Measurements from ENCODE around the gene LRRC36.
"Not testable (repeated sequence)": the region's sequence is repeated elsewhere in the genome, so short reads cannot be mapped to it uniquely, and the experiment has no call there.

The LRRC36 gene

DNA sequence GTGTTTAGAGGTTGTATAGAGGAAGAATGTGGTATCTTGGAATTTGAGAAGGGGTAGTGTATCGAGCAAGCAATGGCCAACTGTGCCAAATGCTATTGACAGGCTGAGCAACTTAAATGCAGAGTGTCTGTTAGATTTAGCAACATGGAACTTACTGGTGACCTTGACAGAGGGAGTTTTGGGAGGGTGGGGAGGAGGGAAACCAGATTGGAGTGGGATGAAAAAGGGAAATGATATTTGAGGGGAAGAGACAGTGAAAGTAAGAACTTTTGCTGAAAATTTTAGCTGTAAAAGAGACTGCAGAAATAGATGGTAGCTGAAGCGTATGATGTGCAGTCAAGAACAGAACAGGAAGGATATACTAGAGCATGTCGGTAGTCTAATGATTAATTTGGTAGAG lies 1.1 kb downstream of the LRRC36 start:
- Histone ChIP-seq H3K9ac (ENCODE audit: low read depth, low read length) (no peak overlapping the region), H3K27me3 (ENCODE audit: insufficient read depth, low read length) (peaks cover 40% of the 10 kb centered on the region), H3K4me1 (ENCODE audit: insufficient read depth, low read length) (no peaks in the 10 kb centered on the region), H3K4me3 (ENCODE audit: low read length) (no peak overlapping the region), H3K27ac (ENCODE audit: low read length) (no peak overlapping the region), H3K9me3 (ENCODE audit: insufficient read depth, low read depth, low read length) (no peaks in the 10 kb centered on the region), H3K36me3 (ENCODE audit: insufficient read depth, low read depth, low read length) (no peaks in the 10 kb centered on the region)

GRCh38 chr16:67329901-67330300 lies 3.3 kb downstream of the LRRC36 start:
- no peaks in the 10 kb centered on the region for H3K36me3 ChIP-seq (ENCODE audit: insufficient read depth, low read depth, low read length)
- no peak overlapping the region for H3K27ac ChIP-seq (ENCODE audit: low read length)
- H3K27me3 ChIP-seq (ENCODE audit: insufficient read depth, low read length) = peaks cover 18% of the 10 kb centered on the region
- no peaks in the 10 kb centered on the region for H3K4me1 ChIP-seq (ENCODE audit: insufficient read depth, low read length)
- H3K4me3 ChIP-seq (ENCODE audit: low read length) = no peak overlapping the region
- H3K9ac ChIP-seq (ENCODE audit: low read depth, low read length) = no peak overlapping the region
- H3K9me3 ChIP-seq (ENCODE audit: insufficient read depth, low read depth, low read length) = no peaks in the 10 kb centered on the region

DNA sequence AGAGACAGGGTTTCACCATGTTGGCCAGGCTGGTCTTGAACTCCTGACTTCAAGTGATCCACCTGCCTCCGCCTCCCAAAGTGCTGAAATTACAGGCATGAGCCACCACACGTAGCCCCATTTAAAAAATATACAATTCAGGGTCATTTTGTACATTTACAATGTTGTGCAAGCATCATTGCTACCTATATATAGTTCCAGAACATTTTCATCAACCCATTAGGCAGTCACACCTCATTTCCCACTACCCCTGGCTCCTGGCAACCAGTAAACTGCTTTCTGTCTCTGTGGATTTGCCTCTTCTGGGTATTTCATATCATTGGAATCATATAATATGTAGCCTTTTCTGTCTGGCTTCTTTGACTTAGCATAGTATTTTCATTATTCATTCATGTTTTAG lies 6.7 kb downstream of the LRRC36 start:
- H3K36me3 ChIP-seq (ENCODE audit: insufficient read depth, low read depth, low read length) = no peaks in the 10 kb centered on the region
- no peak overlapping the region for H3K9ac ChIP-seq (ENCODE audit: low read depth, low read length)
- H3K9me3 ChIP-seq (ENCODE audit: insufficient read depth, low read depth, low read length) = peaks cover 4% of the 10 kb centered on the region
- H3K4me1 ChIP-seq (ENCODE audit: insufficient read depth, low read length) = no peaks in the 10 kb centered on the region
- H3K27ac ChIP-seq (ENCODE audit: low read length) = no peak overlapping the region
- no peak overlapping the region for H3K4me3 ChIP-seq (ENCODE audit: low read length)
- H3K27me3 ChIP-seq (ENCODE audit: insufficient read depth, low read length) = no peaks in the 10 kb centered on the region; the same call in 1 of the 2 replicates

DNA sequence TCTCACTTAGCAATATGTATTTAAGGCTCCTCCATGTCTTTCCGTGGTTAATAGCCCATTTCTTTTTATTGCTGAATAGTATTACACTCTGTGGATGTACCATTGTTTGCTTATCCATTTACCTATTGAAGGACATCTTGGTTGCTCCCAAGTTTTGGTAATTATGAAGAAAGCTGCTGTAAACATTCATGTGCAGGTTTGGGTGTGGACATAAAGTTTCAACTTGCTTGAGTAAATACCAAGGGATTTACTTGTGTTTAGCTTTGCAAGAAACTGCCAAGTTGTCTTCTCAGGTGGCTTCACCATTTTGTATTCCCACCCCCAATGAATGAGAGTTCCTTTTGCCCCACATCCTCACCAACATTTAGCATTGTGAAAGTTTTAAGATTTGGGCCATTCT lies 9.5 kb downstream of the LRRC36 start:
- H3K9ac ChIP-seq (ENCODE audit: low read depth, low read length) = no peak overlapping the region
- H3K36me3 ChIP-seq (ENCODE audit: insufficient read depth, low read depth, low read length) = no peaks in the 10 kb centered on the region
- no peak overlapping the region for H3K4me3 ChIP-seq (ENCODE audit: low read length)
- H3K27ac ChIP-seq (ENCODE audit: low read length) = no peak overlapping the region
- no peaks in the 10 kb centered on the region for H3K27me3 ChIP-seq (ENCODE audit: insufficient read depth, low read length)
- no peaks in the 10 kb centered on the region for H3K4me1 ChIP-seq (ENCODE audit: insufficient read depth, low read length)
- peaks cover 4% of the 10 kb centered on the region for H3K9me3 ChIP-seq (ENCODE audit: insufficient read depth, low read depth, low read length)

GRCh38 chr16:67336648-67337047 lies 10.0 kb downstream of the LRRC36 start:
- H3K27ac ChIP-seq (ENCODE audit: low read length) = no peak overlapping the region
- no peaks in the 10 kb centered on the region for H3K27me3 ChIP-seq (ENCODE audit: insufficient read depth, low read length)
- peaks cover 4% of the 10 kb centered on the region for H3K9me3 ChIP-seq (ENCODE audit: insufficient read depth, low read depth, low read length)
- H3K4me3 ChIP-seq (ENCODE audit: low read length) = no peak overlapping the region
- no peak overlapping the region for H3K9ac ChIP-seq (ENCODE audit: low read depth, low read length)
- H3K36me3 ChIP-seq (ENCODE audit: insufficient read depth, low read depth, low read length) = no peaks in the 10 kb centered on the region
- no peaks in the 10 kb centered on the region for H3K4me1 ChIP-seq (ENCODE audit: insufficient read depth, low read length)

- H3K9ac ChIP-seq (ENCODE audit: low read depth, low read length) = no peak overlapping the region
- no peaks in the 10 kb centered on the region for H3K27me3 ChIP-seq (ENCODE audit: insufficient read depth, low read length)
- H3K9me3 ChIP-seq (ENCODE audit: insufficient read depth, low read depth, low read length) = peaks cover 4% of the 10 kb centered on the region
- no peaks in the 10 kb centered on the region for H3K4me1 ChIP-seq (ENCODE audit: insufficient read depth, low read length)
- no peaks in the 10 kb centered on the region for H3K36me3 ChIP-seq (ENCODE audit: insufficient read depth, low read depth, low read length)
- H3K27ac ChIP-seq (ENCODE audit: low read length) = no peak overlapping the region
- no peak overlapping the region for H3K4me3 ChIP-seq (ENCODE audit: low read length)
Measured at GRCh38 chr16:67339453-67339852, 12.8 kb downstream of the LRRC36 start.

GRCh38 chr16:67341250-67341649 lies 14.6 kb downstream of the LRRC36 start:
- H3K9ac ChIP-seq (ENCODE audit: low read depth, low read length) = no peak overlapping the region
- no peaks in the 10 kb centered on the region for H3K4me1 ChIP-seq (ENCODE audit: insufficient read depth, low read length)
- H3K27me3 ChIP-seq (ENCODE audit: insufficient read depth, low read length) = 0 out of 2 replicates have a peak, but pooled peaks cover 5% of the 10 kb centered on the region
- H3K36me3 ChIP-seq (ENCODE audit: insufficient read depth, low read depth, low read length) = no peaks in the 10 kb centered on the region
- no peaks in the 10 kb centered on the region; the same call in 1 of the 2 replicates for H3K9me3 ChIP-seq (ENCODE audit: insufficient read depth, low read depth, low read length)
- no peak overlapping the region for H3K4me3 ChIP-seq (ENCODE audit: low read length)
- H3K27ac ChIP-seq (ENCODE audit: low read length) = no peak overlapping the region

GRCh38 chr16:67342616-67343015 lies 16.0 kb downstream of the LRRC36 start:
- Histone ChIP-seq H3K27ac (ENCODE audit: low read length) (no peak overlapping the region), H3K36me3 (ENCODE audit: insufficient read depth, low read depth, low read length) (no peaks in the 10 kb centered on the region), H3K4me1 (ENCODE audit: insufficient read depth, low read length) (no peaks in the 10 kb centered on the region), H3K27me3 (ENCODE audit: insufficient read depth, low read length) (0 out of 2 replicates have a peak, but pooled peaks cover 5% of the 10 kb centered on the region), H3K4me3 (ENCODE audit: low read length) (no peak overlapping the region), H3K9ac (ENCODE audit: low read depth, low read length) (no peak overlapping the region), H3K9me3 (ENCODE audit: insufficient read depth, low read depth, low read length) (no peaks in the 10 kb centered on the region)

DNA sequence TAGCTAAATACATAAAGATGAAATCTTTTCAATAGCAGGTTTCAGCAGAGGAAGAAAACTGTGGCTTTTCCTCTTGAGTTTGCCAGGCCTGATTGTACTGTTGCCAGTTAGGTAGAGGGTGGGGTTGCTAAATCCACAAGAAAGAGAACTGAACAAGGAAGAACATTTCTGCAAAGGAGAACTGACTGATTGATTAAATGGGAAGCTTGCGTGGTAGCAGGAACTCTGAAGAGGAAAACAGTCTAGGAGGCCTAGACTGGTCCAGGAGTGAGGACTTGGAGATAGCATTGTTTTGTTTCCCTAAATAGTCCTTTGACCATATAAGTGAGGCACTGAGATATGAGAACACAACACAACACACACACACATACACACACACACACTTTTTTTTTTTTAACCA lies 18.8 kb downstream of the LRRC36 start:
- no peak overlapping the region for H3K9ac ChIP-seq (ENCODE audit: low read depth, low read length)
- 0 out of 2 replicates have a peak, but pooled peaks cover 5% of the 10 kb centered on the region for H3K27me3 ChIP-seq (ENCODE audit: insufficient read depth, low read length)
- no peak overlapping the region for H3K27ac ChIP-seq (ENCODE audit: low read length)
- no peaks in the 10 kb centered on the region for H3K4me1 ChIP-seq (ENCODE audit: insufficient read depth, low read length)
- H3K36me3 ChIP-seq (ENCODE audit: insufficient read depth, low read depth, low read length) = no peaks in the 10 kb centered on the region
- H3K4me3 ChIP-seq (ENCODE audit: low read length) = no peak overlapping the region
- no peaks in the 10 kb centered on the region for H3K9me3 ChIP-seq (ENCODE audit: insufficient read depth, low read depth, low read length)

DNA sequence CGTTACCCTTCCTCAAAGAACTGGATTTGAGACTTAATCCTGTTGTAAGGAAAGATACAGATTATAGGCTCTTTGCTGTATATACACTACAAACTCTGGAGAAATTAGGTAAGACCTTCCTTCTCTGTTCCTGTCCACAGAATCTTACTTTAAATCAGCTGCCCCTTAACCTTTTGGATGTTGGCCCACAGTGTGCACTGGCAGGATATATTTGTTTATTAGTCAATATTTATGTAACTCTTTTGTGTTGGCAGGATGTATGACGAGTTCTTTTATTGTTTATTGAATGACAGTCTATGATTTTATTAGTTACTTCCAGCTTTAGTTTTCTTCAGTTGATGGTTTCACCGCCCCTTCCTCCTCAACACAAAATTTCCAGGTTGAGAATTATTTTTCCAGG lies 19.7 kb downstream of the LRRC36 start:
- Histone ChIP-seq H3K9ac (ENCODE audit: low read depth, low read length) (no peak overlapping the region), H3K27me3 (ENCODE audit: insufficient read depth, low read length) (0 out of 2 replicates have a peak, but pooled peaks cover 5% of the 10 kb centered on the region), H3K9me3 (ENCODE audit: insufficient read depth, low read depth, low read length) (no peaks in the 10 kb centered on the region), H3K4me3 (ENCODE audit: low read length) (no peak overlapping the region), H3K4me1 (ENCODE audit: insufficient read depth, low read length) (no peaks in the 10 kb centered on the region), H3K27ac (ENCODE audit: low read length) (no peak overlapping the region), H3K36me3 (ENCODE audit: insufficient read depth, low read depth, low read length) (no peaks in the 10 kb centered on the region)

- H3K36me3 ChIP-seq (ENCODE audit: insufficient read depth, low read depth, low read length) = no peaks in the 10 kb centered on the region
- H3K4me3 ChIP-seq (ENCODE audit: low read length) = no peak overlapping the region
- H3K4me1 ChIP-seq (ENCODE audit: insufficient read depth, low read length) = no peaks in the 10 kb centered on the region
- H3K9ac ChIP-seq (ENCODE audit: low read depth, low read length) = no peak overlapping the region
- H3K9me3 ChIP-seq (ENCODE audit: insufficient read depth, low read depth, low read length) = no peaks in the 10 kb centered on the region
- H3K27ac ChIP-seq (ENCODE audit: low read length) = no peak overlapping the region
- H3K27me3 ChIP-seq (ENCODE audit: insufficient read depth, low read length) = 0 out of 2 replicates have a peak, but pooled peaks cover 5% of the 10 kb centered on the region
Measured at GRCh38 chr16:67349172-67349571, 22.6 kb downstream of the LRRC36 start.

DNA sequence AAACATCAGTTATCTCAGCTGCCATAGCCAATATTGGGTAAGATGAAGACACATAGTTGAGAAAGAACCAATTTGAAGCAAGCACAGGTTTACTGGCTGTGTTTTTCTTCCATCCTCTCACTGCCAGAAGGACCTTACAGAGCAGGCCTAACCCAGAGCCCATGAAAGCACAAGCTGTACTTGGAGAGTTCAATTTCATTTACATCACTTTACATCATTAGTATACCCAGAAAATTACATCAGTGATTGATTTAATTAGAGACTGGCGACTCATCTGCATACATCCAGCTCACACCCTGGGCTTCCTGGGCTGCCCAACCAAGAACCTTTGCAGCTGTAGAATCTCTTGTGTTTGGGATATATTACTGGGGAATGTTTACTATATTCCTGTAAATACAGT lies 23.7 kb downstream of the LRRC36 start:
- Histone ChIP-seq H3K27ac (ENCODE audit: low read length) (no peak overlapping the region), H3K27me3 (ENCODE audit: insufficient read depth, low read length) (0 out of 2 replicates have a peak, but pooled peaks cover 4% of the 10 kb centered on the region), H3K4me3 (ENCODE audit: low read length) (no peak overlapping the region), H3K36me3 (ENCODE audit: insufficient read depth, low read depth, low read length) (no peaks in the 10 kb centered on the region), H3K4me1 (ENCODE audit: insufficient read depth, low read length) (no peaks in the 10 kb centered on the region), H3K9ac (ENCODE audit: low read depth, low read length) (no peak overlapping the region), H3K9me3 (ENCODE audit: insufficient read depth, low read depth, low read length) (no peaks in the 10 kb centered on the region)

- H3K9me3 ChIP-seq (ENCODE audit: insufficient read depth, low read depth, low read length); H3K27me3 ChIP-seq (ENCODE audit: insufficient read depth, low read length); H3K4me3 ChIP-seq (ENCODE audit: low read length); H3K4me1 ChIP-seq (ENCODE audit: insufficient read depth, low read length); H3K9ac ChIP-seq (ENCODE audit: low read depth, low read length); H3K36me3 ChIP-seq (ENCODE audit: insufficient read depth, low read depth, low read length); H3K27ac ChIP-seq (ENCODE audit: low read length): not testable (repeated sequence)
Measured at GRCh38 chr16:67352463-67352862, 25.8 kb downstream of the LRRC36 start.

Measured in iPS-20b (cell line).